Effector CD4-positive, alpha-beta T cell (primary cell): ENCODE measurements around the gene UBE2E2.

Experiments
- DNase-seq: peaks from one replicate; pipeline ENCODE4 v3.0.0-alpha.2; 2020

The UBE2E2 gene

GRCh38 chr3:23489300-23490158, 286.4 kb downstream of the UBE2E2 start:
- no peak for DNase-seq

DNA sequence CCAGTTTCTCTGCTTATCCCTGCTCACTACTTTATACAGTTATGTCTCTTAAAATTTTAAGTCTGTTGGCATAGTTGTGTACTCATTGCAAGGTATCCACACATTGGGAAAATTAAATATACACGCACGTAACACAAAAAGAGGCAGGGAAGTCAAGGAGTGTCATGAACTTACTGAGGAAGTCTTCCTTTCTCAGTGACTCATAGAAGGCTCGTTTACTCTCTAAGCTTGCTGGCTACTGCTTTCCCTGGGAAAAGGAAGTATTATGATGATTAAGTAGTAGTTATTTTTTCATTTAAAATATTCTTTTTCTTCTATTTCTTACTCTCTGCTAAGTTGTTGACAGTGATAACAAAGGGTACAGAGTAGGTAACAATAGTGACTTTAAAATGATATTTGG, 287.3 kb downstream of the UBE2E2 start:
- no peak for DNase-seq

- no peak for DNase-seq
These were observed 288.9 kb downstream of the UBE2E2 start for GRCh38 chr3:23492057-23492456.

GRCh38 chr3:23493889-23494288, 290.8 kb downstream of the UBE2E2 start:
- DNase-seq = no peak

GRCh38 chr3:23494967-23495366, 291.8 kb downstream of the UBE2E2 start:
- DNase-seq = no peak

- DNase-seq = no peak
These were observed 292.4 kb downstream of the UBE2E2 start for GRCh38 chr3:23495507-23495906.

GRCh38 chr3:23496165-23496564, 293.0 kb downstream of the UBE2E2 start:
- no peak for DNase-seq

DNA sequence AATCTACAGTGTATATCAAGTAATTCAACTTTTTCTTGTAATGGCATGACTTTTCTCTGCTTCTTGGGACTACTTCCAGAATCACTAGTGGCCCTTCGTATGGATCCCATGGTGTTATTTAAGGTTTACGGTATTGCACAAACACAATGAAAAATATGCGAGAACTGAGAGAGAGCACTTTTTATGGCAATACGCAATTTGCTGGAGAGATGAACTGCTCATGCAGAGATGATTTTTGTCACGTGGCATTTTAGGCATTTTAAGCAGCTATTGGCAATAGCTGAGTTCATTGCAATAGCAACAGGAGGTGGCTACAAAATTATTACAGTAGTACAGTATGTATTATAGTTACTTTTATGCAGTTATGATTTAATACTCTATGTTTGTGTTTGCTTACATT, 294.0 kb downstream of the UBE2E2 start:
- no peak for DNase-seq

- DNase-seq = no peak
These were observed 298.2 kb downstream of the UBE2E2 start for GRCh38 chr3:23501201-23501802.

DNA sequence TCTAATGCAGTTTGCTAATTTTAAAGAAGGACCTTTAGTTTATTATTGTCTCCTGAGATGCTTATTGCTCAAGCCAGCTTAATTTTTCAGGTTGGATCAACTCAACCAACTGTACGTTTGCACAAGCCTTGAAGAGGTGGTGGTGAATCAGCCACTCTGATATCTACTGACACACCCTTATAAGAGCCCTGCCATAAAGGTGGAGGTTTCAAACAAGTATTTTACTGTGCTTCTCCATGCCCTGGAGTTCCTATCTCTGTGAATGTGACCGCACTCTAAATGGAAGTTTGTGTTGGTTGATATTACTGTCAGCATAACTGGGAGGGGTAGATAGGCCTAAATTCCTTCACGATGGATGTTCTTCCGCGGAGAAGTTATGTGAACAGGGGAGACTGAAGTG, 305.3 kb downstream of the UBE2E2 start:
- DNase-seq = no peak

- no peak for DNase-seq
These were observed 315.3 kb downstream of the UBE2E2 start for GRCh38 chr3:23518441-23518840.

DNA sequence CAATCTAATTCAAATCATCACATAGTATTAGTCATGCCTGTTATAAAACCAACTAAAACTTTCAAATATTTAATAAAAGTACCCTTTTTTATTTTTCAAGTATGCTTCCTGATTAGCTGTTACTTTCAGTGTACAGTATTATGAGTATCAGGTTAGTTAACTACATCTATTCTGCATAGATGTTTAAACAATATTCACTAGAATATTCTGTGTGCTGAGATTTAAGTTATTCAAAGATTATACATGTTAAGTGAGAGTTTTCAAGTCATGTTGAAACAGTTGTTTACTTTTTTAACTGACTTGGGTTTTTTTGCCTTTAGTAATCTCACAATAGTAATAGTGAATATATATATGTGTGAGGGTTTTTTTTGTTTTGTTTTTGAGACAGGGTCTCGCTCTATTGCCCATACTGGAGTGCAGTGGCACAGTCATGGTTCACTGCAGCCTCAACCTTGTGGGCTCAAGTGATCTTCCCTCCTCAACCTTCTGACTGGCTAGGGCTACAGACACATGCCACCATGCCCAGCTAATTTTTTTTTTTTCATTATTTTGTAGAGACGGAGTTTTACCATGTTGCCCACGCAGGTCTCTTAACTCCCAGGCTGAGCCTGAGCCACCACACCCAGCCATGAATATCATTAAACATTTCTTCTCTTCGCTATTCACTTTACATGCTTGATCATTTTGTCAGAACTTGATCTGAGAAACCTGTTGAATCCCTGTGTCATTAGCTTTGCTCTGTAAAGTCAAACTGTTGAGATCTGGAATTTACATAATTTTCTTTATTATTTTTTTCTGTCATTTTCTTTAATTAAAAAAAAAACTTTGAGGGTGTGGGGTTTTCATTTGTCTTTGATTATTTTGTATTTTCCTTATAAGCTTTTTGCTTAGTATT, 316.4 kb downstream of the UBE2E2 start:
- DNase-seq = no peak

DNA sequence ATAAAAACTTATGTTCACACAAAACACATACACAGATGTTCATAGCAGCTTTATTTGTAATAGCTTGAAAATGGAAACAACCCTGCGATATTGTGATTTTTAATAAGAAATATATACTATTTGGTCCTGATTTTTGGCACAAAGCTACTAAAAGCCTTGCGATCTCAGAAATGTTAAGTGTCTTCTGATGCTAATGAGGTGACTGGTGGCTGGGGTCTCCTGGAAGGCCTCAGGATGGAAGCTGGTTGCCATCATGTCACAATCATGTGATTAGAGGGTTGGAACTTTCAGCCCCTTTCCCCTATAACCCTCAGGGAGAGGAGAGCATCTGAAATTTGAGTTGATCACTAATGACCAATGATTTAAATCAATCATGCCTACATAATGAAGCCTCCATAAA, 324.2 kb downstream of the UBE2E2 start:
- DNase-seq = no peak

GRCh38 chr3:23533596-23533995, 330.5 kb downstream of the UBE2E2 start:
- no peak for DNase-seq

GRCh38 chr3:23533996-23534395, 330.9 kb downstream of the UBE2E2 start:
- DNase-seq = no peak

DNA sequence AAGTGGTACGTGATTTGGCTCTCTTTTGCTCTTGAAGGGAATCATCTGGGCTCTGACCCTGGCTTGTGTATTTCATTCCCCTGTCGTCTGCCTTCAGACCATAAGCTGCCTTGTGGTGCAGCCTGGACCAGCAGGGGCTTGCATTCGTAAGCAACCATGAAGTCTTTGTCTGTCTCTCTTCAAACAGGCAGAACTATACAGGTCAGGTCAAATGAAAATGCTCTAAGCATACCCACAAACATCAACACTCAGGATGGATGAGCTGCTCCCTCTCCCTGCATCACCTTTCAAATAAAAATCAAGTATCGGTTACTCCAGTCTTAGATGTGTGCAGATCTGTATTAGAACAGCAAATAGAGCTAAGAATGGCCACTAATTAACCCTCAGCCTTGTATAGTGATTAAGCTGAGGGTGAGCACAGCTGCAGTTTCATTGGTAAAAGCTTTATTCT, 334.0 kb downstream of the UBE2E2 start:
- no peak for DNase-seq

GRCh38 chr3:23539185-23539584, 336.1 kb downstream of the UBE2E2 start:
- DNase-seq = no peak

DNA sequence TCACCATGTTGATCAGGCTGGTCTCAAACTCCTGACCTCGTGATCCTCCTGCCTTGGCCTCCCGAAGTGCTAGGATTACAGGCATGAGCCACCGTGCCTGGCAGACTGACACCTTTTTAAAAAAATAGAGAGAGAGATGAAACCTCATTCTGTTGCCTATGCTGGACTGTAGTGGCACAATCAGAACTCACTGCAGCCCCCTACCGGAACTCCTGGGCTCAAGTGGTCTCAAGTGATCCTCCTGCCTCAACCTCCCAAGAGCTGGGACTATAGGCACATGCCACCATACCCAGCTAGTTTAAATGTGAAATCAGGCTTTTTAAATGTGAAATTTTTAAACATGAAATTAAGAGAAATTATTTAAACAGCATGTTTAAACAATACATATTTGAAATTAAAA, 337.5 kb downstream of the UBE2E2 start:
- no peak for DNase-seq

DNA sequence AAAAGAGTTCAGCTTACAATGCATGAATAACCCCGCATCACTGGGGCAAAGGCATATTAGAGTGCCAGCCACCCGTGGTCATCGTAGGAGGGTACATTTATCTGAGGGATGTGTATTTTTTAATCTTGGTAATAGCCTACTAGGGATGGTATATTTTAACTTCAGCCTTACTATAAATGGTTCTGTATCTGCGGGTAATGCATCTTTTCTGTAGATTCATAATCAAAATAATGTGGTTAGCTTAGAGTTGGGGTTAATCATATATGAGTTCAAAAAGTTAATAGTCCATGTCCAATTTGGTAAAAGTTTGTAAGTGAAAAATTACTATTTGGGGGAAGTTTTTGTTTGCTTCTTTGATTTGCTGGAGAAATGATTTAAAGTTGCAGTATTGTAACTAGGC, 339.0 kb downstream of the UBE2E2 start:
- no peak for DNase-seq

DNA sequence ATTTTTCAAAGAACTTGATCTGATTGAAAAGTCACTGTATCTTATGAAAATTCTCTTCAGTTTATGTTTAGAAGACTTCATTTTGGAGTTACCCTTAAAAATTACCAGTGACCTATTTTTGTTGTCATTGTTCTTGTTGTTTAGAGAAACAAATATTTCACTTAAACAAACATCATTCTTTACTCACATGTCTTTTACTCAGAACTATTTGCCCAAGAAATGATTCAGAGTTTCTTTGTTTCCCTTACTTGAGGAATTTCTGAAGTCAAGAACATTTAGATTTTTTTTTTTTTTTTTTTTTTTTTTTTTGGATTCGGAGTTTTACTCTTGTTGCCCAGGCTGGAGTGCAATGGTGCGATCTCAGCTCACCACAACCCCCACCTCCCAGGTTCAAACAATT, 343.1 kb downstream of the UBE2E2 start:
- no peak for DNase-seq

GRCh38 chr3:23547905-23548650, 345.0 kb downstream of the UBE2E2 start:
- DNase-seq = no peak

- DNase-seq = no peak
These were observed 345.6 kb downstream of the UBE2E2 start for GRCh38 chr3:23548706-23549105.
